NCI-H1105 treated with DMSO at 0.1 percent for 48 hours (cell line): ENCODE data around the gene HMCN2.

ENCODE experiments used
- DNase-seq: peaks from one replicate; lab custom pipeline; 2025; lab: John Stamatoyannopoulos, UW

Gene HMCN2

DNA sequence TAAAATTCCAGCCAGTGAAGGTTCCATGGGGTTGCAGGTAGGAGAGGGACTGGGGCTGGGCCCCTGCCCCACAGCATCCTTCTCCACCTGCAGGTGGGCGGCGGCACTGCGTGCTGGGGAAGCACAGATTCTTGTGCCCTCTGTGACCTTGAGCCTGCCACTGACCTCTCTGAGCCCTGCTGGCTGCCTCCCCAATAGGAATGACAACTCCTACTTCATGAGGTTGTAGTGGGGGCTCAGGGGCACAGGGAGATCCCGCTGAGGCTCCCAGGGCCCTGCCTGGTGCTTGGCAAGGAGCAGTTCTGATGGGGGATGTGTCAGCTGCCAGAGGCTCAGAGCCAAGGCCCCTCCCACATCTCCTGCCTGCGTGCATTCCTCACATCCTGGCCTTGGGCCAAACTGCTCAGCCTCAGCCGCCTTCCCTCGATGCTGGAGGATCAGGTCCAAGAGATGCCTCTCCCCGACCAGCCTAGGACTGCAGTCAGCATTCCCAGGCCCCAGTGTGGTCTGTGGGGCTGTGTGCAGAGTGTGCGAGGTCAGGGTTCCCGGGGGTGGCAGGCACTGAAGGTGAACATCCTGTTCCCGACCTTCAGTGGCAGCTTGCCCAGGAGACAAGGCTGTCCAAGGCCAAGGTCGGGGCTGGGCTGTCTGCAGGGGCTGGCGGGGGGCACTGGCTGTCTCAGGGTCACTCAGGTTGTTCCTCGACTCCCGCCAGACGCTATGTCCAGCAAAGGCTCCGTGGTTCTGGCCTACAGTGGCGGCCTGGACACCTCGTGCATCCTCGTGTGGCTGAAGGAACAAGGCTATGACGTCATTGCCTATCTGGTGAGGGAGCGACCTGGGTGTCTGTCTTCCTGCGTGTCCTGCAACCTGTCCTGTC is 186.2 kb downstream of the HMCN2 start:
- DNase-seq = peak; percentile 90

DNA sequence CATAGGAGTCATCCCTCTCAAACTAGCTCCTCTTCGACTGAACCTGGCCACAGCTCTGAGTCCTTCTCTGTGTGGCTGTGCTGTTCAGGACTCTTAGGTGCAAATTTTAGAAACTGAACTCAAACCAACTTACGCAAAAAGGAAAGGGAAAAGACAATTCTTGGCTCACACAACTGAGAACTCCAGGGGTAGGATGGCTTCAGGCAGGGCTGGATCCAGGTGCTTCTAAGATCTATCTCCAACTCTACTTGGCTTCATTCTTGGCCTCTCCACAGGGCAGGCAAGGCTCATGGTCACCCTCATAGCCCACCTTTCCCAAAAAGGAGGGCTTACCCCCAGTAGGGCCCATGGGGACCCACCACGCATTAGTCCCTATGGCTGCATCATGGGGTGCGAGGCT is 187.3 kb downstream of the HMCN2 start:
- no peak for DNase-seq

DNA sequence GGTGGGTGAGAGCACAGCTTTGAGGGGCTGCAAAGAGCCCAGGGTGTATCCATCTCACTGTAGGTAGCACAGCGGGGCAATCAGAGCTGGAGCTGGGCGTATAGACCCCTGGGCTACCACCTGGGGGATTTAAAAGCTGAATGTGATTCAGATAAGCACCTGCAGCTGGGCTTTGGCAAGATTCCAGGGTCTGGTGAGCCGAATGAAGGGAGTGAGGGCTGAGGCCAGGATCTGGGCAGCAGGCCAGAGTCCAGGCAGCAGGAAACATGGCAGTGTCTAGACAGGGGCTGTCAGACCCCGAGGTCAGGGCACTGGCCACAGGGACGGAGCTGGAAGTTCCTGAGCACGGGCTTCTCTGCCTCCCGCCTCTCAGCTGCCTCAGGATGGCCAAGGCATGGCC is 187.9 kb downstream of the HMCN2 start:
- DNase-seq = peak; percentile 89

DNA sequence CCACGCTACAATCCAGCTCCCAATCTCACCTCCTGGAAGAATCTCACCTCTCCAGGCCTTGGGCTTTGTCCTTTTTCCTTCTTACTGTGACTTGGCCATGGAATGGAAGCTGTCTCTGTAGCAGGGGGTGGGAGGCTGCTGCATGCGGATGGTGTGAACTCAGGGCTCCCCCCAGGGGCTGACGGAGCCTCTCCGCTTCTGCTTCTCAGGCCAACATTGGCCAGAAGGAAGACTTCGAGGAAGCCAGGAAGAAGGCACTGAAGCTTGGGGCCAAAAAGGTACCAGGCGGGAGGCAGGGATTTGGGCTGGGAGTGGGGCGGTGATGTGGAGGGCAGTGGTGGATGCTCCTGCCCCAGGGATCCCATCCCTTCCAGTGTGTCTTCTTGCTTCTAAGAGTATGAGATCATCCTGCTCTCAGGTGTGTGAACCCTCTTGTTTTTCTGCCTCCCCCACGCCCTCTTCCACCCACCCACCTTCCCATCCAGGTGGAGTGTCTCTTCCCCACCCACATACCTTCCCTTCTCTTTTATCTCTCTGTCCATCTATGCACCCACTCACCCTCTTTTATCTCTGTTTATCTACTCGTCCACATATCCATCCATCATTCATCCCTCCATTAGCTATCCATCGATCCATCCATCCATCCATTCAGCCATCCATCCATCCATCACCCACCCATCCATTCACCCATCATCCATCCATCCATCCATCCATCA is 188.7 kb downstream of the HMCN2 start:
- no peak for DNase-seq

DNA sequence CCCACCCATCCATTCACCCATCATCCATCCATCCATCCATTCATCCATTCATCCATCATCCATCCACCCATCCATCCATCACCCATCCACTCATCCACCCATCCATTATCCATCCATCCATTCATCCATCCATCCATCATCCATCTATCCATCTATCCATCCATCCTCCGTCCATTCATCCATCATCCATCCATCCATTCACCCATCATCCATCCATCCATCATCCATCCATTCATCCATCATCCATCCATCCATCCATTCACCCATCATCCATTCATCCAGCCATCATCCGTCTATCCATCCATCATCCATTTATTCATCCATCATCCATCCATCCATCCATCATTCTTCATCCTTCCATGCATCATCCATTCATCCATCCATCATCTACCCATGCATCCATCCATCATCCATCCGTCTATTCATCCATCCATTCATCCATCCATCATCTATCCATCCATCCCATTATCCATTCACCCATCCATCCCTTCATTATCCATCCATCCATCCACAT is 189.3 kb downstream of the HMCN2 start:
- DNase-seq = no peak

DNA sequence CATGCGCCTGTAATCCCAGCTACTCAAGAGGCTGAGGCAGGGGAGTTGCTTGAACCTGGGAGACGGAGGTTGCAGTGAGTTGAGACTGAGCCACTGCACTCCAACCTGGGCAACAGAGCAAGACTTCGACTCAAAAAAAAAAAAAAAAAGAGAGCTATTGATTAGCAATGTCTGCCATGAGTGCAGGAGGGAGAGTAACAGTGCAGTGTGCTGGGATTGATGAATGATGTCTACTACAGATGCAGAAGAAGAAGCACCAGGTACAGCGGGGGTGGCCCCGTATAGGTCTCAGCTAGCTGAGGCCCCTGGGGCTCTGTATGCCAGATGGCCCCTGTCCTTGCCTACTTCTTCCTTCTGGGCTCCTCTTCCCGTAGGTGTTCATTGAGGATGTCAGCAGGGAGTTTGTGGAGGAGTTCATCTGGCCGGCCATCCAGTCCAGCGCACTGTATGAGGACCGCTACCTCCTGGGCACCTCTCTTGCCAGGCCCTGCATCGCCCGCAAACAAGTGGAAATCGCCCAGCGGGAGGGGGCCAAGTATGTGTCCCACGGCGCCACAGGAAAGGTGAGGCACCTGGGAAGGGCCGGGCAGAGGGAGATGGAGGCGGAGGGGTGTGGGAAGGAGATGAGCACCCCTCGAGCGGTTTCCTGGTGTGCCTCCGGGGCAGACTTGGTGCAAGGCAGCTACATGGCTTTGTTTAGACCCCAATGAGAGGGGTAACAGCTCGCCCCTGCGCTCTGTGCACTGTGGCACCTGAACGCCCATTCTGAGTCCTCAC is 192.7 kb downstream of the HMCN2 start:
- DNase-seq = no peak

DNA sequence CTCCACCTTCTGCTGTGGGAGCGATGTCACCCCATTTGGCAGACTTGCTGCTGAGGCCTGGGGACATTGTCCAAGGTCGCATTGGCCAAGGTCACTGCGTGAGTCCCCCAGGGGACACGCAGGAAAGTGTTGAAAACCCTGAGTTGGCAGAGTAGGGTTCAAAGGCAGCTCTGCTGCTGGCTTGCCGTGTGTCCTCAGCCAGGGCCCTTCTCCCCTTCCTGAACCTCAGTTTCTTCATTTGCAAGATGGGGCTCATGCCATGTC is 193.2 kb downstream of the HMCN2 start:
- no peak for DNase-seq

DNA sequence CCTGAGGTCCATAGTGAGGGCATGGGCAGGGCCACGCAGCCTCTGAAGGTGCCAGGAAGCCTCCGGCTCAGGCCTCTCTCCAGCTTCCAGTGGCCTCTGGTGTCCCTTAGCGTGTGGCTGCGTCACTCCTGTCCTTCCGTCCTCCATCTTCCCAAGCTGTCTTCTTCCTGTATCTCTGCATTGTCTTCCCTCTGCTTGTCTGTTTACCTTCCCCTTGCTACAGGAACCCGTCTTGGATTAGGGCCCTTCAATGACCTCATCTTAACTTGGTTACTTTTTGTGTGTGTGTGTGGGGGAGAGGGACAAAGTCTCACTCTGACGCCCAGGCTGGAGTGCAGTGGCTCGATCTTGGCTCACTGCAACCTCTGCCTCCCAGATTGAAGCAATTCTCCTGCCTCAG is 193.6 kb downstream of the HMCN2 start:
- no peak for DNase-seq

DNA sequence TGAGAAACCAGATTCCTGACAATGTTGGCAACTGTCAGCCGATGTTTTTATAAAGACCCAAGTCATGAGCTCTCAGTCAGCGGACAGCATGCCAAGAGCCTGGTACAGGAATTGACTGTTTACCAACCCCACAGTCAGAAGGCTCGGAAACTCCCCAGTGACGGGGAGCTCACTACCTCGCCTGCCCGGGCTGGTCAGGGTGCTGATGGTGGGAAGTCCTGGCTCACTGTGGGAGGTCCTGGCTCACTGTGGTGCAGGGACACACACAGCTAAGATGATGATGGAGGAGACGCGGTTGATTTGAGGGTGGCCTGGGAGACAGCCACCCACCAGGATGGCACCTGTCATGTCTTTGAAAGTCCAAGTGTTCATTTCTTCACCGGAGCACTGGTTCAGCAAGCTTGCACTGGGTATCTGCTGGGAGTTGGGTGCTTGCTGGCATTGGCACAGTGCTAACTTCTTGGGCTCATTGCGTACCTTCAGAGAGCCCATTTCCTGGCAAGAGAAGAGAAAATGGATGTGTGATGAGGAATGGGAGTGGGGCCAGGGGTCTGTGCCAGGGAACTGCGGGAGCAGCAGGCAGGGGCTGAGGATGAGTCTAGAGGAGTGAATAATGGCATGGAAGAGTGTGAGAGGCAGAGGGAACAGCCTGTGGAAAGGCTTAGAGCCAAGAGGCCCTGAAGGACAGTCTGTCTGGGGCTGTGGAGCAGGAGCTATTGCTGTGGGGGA is 194.5 kb downstream of the HMCN2 start:
- DNase-seq = no peak

DNA sequence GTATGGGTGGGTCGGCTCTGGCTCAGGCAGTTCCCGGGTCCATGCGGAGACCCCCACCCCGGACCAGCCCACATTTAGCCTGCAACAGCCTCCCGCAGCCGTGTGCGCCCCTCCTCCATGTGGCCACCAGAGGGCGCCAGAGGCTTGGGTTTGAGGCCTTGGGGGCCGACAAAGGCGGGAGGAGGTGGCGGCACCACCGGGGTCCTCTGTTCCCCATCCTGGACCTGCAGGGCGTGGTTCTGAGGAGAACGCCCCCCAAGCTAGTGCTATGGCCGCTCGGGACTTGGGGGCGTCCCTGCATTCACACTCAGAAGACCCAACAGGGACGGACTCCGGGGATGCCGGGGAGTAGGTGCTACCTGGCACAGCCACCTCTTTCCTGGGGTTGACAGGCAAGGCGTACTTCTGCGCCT is 195.7 kb downstream of the HMCN2 start:
- DNase-seq = peak; percentile 33

DNA sequence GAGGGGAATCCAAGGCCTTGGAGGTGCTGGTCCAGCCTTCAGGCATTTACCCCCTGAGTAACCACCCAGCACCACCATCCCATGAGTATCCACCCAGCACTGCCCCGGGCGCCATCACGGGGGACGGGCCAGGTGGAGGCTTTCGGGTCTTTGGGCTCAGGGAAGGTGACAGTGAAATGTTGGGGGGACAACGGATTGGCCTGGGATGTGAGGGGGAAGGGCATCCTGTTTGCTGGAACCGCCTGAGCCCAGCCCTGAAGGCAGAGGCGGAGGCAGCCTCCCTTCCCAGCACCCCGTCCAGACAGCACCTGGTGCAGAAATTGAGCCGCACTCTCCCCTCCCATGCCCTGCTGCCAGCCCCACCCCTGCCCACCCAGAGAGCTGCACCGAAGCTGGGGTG is 196.2 kb downstream of the HMCN2 start:
- DNase-seq = no peak

DNA sequence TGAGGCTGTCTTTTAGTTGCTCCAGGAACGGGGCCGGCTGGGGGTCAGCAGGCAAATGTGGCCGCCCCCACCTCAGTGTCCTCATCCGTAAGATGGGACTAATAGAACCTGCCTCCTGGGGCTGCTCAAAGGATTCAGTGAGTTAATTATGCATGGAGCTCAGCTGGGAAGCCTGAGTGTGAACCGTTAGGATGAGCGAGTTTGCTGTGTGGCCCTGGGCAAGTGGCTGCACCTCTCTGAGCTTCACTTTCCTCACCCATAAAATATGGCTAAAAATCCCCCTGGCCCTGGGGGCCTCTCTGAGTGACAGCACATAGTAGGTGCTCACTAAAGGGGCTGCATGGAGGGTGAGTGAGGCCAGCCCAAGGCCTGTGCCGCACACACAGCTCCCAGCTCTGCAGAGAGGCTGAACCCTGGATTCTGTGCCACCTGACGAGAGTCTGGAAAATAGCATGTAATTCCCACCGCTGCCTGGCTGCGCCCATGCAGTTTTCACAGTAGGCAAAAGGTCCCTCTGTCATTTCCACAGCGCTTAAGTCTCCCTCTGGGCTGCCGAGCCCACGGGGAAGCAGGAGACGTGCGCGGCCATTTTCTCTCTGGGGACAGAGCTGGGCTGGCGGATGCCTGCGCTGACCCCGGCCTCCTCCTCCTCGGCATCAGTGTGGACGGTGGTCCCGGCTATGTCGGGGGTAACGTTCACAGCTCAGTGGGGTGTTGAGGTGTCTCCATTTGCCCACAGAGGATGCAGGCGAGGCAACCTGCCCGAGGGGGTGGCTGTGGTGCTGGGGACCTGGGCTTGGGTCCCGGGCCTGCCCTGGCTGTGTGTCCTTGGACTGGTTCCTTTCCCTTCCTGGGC is 197.4 kb downstream of the HMCN2 start:
- no peak for DNase-seq

DNA sequence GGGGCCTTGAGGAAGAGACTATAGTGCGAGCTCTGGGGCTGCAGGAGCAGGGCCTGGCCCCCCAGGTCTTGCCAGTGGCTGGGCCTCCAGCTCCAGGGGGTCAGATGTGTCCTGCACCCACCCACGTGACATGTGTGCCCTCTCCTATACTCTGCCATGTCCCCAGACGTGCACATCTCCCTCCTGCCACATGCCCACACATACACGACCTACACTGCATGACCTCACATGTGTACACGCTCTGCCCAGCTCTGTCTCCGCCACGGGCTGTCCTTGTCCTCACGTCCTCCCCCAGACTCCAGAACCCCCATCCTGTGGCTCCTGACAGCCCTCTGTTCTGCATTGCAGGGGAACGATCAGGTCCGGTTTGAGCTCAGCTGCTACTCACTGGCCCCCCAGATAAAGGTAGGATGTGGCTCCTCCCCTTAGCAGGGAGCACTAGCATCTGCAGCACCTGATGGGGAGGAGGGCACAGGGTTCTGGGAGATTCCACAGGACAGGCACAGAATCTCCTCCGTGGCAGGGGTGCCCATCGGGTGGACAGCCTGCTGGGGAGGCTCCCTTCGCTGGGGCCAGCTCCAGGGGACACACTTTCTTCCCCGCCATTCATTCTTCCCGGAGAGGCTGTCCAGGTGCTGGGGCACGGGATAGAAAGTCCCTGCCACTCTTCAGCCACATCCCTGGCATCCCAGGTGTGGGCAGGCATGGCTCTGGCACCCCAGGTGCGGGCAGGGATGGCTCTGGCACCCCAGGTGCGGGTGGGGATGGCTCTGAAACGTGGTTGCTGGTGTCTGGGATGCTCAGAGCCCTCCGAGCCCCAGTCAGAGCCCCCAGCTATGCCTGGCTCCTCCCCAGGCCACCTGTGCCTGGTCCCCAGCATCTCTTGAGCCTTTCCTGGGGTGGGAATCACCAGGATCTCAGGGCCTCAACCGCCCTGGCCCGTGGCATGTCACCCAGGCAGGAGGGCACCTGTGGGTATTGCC is 198.5 kb downstream of the HMCN2 start:
- no peak for DNase-seq

DNA sequence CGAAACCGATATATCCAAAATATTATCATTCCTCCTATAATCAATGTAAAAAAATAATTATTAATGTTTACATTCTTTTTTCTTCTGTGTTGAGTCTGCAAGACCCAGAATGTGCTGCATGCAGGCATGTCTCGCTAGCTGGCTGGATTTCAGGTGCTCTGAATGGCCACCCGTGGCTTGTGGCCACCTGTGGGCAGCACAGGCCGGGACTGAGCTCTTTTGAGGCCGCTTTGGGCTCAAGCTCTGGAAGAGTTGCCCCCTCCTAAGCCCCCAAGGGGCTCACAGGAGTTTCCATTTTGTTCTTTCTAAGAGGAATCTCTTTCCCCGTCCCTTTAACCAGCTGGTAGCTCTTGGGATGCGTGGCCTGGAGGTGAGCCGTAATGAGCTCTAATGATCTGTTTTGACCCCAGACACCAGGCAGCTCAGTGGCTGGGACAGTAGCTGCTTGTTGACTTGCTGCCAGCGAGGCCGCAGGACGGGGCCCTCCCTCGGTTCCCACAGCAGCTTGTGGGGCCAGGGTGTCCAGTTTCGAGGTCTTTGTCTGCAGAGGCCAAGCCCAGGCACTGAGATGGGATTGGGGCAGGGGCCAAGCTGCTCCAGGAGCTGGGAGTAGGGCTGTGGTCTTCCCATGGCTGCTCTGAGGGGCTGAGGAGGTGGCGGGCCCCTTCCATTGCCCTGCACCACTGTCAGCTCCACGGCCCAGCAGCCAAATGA is 200.0 kb downstream of the HMCN2 start:
- no peak for DNase-seq

DNA sequence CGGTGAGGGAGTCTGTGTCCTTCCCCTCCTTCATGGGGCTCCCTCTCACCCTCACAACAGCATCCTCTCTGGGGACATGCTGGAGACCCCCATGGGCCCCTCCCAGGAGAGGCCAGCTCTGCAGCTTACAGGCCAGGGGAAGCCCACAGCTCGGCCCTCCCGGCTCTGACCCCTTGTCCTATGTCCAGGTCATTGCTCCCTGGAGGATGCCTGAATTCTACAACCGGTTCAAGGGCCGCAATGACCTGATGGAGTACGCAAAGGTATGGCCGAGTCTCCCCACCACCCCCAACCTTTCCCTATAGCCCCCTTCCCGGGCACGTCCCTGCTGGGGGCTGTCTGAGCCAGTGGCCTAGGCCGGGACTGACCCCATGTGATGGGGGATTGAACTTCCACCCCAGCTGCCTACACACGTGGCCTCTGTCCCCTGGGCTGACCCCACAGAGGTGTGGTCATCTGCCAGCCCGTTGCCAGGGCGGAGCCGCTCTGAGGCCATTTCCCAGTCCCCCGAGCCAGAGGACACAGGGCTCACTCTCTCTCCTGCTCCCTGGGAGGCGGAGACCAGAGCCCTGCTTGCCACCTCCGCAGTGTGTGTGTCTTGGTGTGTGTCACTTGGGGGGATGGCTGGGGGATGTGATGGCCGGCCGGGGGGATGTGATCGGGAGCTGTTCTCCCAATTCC is 201.1 kb downstream of the HMCN2 start:
- DNase-seq = no peak

DNA sequence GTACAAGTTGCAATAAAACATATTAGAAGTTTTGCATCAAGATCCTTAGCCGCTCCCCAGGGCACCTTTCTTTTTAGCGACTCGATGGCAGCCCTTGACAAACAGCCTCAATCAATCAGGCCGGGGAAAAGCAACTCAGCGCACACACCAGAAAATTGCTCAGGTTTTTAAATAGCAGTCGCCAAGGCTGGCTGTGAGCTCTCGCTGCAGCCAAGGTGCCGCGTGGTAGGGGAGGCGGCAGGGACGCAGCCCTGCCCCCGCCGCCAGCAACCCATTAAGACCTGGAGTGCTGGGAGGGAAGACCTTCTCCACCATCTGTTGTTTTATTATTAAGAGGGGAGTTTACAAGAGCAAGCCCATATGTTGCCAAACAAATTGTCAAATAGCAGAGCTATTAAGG is 201.8 kb downstream of the HMCN2 start:
- peak; percentile 82 for DNase-seq

DNA sequence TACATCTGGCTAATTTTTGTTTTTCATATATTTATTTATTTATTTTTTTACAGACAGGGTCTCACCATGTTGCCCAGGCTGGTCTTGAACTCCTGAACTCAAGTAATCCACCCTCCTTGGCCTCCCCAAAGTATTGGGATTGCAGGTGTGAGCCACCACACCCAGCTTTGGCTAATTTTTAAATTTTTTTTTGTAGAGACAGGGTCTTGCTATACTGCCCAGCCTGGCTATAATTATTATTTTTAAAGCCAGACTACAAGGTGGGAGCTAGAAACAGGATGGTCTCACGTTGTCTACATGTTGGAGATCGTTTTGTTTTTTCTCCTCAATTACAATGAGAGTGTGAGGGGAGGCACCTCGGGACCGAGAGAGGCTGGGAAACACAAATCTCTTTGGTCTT is 203.0 kb downstream of the HMCN2 start:
- no peak for DNase-seq

DNA sequence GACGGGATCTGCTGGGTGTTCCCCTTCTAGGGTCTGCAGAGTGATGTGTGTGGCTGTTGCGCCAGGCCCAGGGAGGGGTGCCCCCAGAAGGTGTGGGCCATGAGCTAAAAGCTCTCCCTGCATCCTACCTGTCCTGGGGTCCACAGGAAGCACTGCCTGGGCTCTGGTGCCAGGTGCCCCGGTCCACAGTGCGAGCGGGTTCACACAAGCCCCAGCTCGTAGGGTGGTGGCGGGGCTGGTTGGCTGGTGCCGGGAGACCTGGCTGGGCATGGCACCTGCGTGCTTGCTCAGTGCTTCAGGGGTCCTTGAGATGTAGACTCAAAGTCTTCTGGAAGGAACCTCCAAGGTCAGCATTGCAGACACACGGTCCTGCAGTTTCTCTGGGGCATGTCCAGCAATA is 204.7 kb downstream of the HMCN2 start:
- no peak for DNase-seq

DNA sequence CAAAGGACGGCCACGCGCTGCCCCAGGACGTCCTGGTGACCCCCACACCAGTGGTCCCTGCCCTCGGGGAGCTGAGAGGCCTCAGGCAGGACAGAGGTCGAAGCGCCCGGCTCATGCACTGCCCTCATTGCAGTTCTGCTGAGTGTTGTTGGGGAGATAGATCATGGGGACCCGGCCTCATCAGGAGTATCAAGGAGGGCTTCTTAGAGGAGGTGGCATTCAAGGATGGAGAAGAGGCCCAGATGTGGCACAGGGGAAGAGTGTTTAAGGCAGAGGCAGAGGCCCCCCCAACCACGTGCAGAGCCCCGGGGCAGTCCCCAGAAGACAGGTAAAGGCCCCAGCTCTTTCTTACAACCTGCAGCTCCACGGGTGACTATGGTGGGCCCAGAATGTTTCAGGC is 205.4 kb downstream of the HMCN2 start:
- no peak for DNase-seq
